COLO829 (cell line): ENCODE data around the gene GSTT4.
A peak's percentile ranks its signal among the peaks of the same experiment; 100 is the strongest.
"Not testable (repeated sequence)": the region's sequence is repeated elsewhere in the genome, so short reads cannot be mapped to it uniquely, and the experiment has no call there.

ENCODE experiments used
- DNase-seq: peaks from one replicate; pipeline ENCODE4 v3.0.0; 2012; ENCODE audit warnings: low spot score

The GSTT4 gene

DNA sequence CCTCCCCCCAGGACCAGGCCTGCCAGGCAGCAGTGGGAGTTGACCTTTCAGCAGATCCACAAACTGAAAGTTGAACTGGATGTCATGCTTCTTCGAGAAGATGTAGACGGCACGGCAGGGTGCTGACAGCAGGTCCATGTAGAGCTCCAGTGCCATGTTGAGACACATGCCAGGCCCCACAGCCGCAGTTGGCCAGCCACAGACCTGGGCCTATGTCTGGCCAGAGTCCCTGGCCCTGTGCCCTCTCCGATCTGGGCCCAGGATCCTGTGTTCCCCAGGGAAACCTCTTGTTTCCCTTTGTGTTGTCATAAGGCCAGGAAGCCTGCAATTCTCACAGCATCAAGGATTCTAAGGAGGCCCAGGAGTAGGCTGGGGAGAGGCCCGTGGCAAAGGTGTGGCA is at the start of gene GSTT4:
Gene GSTT4, minus strand, starts transcription at position 253 of the 400 bp plus-strand sequence. Its CDS starts 97 bp downstream, at position 156.
- DNase-seq: no peak

- DNase-seq: no peak
Measured at GRCh38 chr22:24054356-24054755, 49.1 kb upstream of the GSTT4 start.

- DNase-seq: no peak
Measured at GRCh38 chr22:24053481-24054226, 48.4 kb upstream of the GSTT4 start.

GRCh38 chr22:24051568-24051967 is 46.3 kb upstream of the GSTT4 start:
- DNase-seq: no peak

- no peak for DNase-seq
Measured at GRCh38 chr22:24051028-24051427, 45.8 kb upstream of the GSTT4 start.

- no peak for DNase-seq
Measured at GRCh38 chr22:24049978-24050377, 44.7 kb upstream of the GSTT4 start.

DNA sequence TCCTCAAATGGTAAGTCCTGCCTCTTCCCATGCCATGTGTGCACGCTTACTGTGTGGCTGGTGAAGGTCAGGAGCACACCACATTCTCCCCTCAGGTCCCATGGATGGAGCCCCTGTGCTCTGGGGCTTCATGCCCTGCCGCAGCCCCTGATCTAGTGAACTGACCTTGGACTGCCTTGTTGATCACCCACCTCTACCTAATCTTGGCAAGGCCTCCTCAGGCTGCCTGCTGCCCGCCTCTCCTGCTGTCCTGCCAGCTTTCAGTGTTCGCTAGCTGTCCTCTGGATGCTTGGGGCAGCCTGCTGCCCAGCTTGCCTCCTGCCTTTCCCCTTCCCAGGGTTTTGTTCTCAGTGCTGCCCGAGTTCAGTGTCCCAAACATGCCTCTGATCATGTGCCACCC is 44.0 kb upstream of the GSTT4 start:
- DNase-seq: no peak

DNA sequence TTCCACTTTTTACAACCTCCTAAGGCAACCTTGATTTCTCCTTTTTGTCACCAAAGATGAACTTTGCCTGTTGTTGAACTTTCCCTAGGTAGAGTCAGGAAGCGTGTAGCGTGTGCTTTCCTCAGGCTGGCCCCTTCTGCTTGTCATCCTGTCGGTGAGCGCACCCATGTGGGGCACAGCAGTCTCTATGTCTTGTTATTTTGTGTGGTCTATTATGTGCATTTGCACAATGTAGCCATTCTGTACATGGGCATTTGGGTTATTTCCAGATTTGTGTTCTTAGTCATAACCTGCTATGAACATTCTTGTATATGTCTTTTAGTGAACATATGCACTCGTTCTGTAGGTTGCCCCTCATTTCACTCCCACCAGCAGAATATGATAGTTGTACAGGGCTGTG is 40.8 kb upstream of the GSTT4 start:
- peak; percentile 71 for DNase-seq

DNA sequence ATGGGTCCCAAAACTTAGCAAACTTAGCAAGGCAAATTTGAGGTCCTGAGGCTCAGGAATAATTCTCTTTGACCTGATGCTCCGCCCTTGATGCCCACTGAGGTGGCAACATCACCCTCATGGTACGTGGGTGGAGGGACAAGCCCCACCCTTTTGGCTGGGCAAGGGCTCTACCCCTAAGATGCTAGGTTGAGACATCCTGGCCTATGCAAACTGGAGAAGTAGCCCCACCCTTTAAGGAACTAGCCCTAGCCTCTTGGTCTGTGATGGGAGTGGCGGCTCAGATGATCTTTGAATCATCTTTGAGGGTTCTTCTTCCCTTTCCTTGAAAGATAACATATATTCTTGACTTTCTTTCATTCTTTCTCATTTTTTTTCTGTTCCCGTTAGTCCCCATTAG is 38.7 kb upstream of the GSTT4 start:
- no peak for DNase-seq

- DNase-seq: not testable (repeated sequence)
Measured at GRCh38 chr22:24043465-24043864, 38.2 kb upstream of the GSTT4 start.

- DNase-seq: no peak
Measured at GRCh38 chr22:24040946-24041345, 35.7 kb upstream of the GSTT4 start.

- no peak for DNase-seq
Measured at GRCh38 chr22:24039046-24039445, 33.8 kb upstream of the GSTT4 start.

GRCh38 chr22:24037851-24038765 is 32.9 kb upstream of the GSTT4 start:
- peak; percentile 87 for DNase-seq

DNA sequence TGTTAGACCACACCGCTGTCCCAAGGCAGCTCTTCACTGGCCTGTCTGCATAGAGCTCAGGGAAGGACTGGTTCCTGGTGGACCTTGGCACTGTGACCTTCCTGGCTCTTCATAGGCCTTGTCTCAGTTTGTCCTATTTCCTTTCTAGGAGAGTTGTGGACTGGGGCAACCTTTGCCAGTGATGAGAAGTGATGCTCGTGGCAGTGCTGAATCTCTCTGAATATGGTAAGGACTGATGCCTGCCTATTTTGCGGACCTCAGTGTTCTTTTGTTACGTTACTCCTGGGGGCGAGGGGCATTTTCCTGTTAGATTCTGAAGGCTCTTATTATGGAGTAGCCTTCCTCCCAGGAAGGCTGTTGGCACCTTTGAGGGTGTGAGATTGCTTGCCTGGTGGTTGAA is 30.0 kb upstream of the GSTT4 start:
- DNase-seq: no peak

- DNase-seq: no peak
Measured at GRCh38 chr22:24033731-24034130, 28.5 kb upstream of the GSTT4 start.

- DNase-seq: no peak
Measured at GRCh38 chr22:24030186-24030702, 25.0 kb upstream of the GSTT4 start.

DNA sequence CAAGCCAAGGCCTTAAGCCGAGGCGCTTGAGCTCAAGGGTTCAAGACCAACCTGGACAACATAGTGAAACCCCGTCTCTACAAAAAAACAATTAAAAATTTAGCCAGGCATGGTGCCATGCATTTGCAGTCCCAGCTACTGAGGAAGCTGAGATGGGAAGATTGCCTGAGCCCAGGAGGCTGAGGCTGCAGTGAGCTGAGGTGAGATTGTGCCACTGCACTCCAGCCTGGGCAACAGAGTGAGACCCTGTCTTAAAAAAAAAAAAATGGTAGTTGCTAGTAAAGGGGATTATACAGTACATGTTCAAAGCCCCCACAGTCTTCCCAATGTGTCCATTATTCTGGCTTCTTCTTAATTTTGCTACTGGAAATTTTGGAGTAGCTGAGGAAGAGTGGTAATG is 24.1 kb upstream of the GSTT4 start:
- no peak for DNase-seq

- DNase-seq: no peak
Measured at GRCh38 chr22:24028533-24028932, 23.3 kb upstream of the GSTT4 start.

- DNase-seq: no peak
Measured at GRCh38 chr22:24027991-24028390, 22.7 kb upstream of the GSTT4 start.

- no peak for DNase-seq
Measured at GRCh38 chr22:24027389-24027975, 22.2 kb upstream of the GSTT4 start.

- no peak for DNase-seq
Measured at GRCh38 chr22:24026733-24027132, 21.5 kb upstream of the GSTT4 start.

DNA sequence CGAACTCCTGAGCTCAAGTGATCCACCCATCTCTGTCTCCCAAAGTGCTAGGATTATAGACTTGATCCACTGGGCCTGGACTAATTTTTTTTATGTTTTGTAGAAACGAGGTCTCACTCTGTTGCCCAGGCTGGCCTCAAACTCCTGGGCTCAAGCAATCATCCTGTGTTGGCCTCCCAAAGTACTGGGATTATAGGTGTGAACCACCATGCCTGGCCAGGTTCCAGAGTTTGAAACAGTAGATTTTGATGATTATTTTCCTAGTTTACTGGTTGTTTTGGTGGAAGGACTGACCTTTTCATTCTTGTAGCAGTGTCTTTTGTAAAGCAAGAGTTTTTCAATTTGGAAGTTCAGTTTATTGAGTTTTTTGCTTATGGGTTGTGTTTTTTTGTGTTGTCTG is 20.8 kb upstream of the GSTT4 start:
- no peak for DNase-seq

DNA sequence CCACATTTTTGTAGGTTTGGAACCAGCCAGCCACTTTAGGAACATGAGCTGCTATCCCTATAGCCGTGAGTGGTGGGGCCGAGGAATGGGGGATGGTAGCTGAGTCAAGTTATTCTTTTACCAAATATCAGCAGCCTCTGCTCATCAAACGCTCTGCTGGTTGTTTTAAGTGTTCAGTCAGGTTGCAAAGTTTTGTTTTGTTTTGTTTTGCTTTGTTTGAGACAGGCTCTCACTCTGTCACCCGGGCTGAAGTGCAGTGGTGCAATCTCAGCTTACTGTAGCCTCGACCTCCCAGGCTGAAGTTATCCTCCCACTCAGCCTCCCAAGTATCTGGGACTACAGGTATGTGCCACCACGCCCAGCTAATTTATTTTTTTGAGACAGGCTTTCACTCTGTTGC is 20.2 kb upstream of the GSTT4 start:
- no peak for DNase-seq
